HepG2 (cell line): ENCODE measurements around the gene SYNGAP1. TPM values are rescaled to one million over a fixed set of nuclear protein-coding genes. Genes with fewer than 3 reads are reported as not detected.

Experiments used
- ATAD3A ChIP-seq: sonication (generic); formaldehyde crosslinking; IDR thresholded peaks from 2 replicates; pipeline ENCODE4 v1.4.0; 2020; ENCODE audit warnings: missing genetic modification reagents
- IKZF4 ChIP-seq: sonication (generic); formaldehyde crosslinking; IDR thresholded peaks from 2 replicates; pipeline ENCODE4 v1.5.1; 2020; ENCODE audit warnings: borderline replicate concordance, mild to moderate bottlenecking, low read depth, missing genetic modification reagents; ENCODE audit errors: not compliant biosample characterization
- MEF2D ChIP-seq: sonication (generic); formaldehyde crosslinking; IDR thresholded peaks from 2 replicates; pipeline ENCODE4 v1.5.1; 2020; ENCODE audit warnings: mild to moderate bottlenecking, missing genetic modification reagents
- SOX5 ChIP-seq: IDR thresholded peaks from 2 replicates; pipeline ENCODE4 v1.6.1; 2016; ENCODE audit warnings: borderline replicate concordance
- U2AF1 ChIP-seq: fragments of 200-400 bp; formaldehyde crosslinking; optimal IDR thresholded peaks from 2 replicates; pipeline ENCODE3; 2017; ENCODE audit warnings: mild to moderate bottlenecking, low read depth, low read length
- ZFY ChIP-seq: sonication (generic); formaldehyde crosslinking; IDR thresholded peaks from 2 replicates; pipeline ENCODE4 v1.4.0; 2020; ENCODE audit warnings: missing genetic modification reagents
- ZMYM2 ChIP-seq: sonication (generic); formaldehyde crosslinking; IDR thresholded peaks from 2 replicates; pipeline ENCODE4 v1.8.0; 2022; ENCODE audit warnings: mild to moderate bottlenecking, missing genetic modification reagents
- ZNF225 ChIP-seq: sonication (generic); formaldehyde crosslinking; IDR thresholded peaks from 2 replicates; pipeline ENCODE4 v1.4.0; 2020; ENCODE audit warnings: mild to moderate bottlenecking, missing genetic modification reagents
- ZNF274 ChIP-seq: sonication (generic); formaldehyde crosslinking; IDR thresholded peaks from 2 replicates; pipeline ENCODE4 v1.5.1; 2020; ENCODE audit warnings: mild to moderate bottlenecking, missing genetic modification reagents
- ZNF280B ChIP-seq: sonication (generic); formaldehyde crosslinking; IDR thresholded peaks from 2 replicates; pipeline ENCODE4 v1.5.0; 2020; ENCODE audit warnings: missing genetic modification reagents, mild to moderate bottlenecking, borderline replicate concordance
- ZNF607 ChIP-seq: sonication (generic); formaldehyde crosslinking; IDR thresholded peaks from 2 replicates; pipeline ENCODE4 v1.5.1; 2020; ENCODE audit warnings: missing genetic modification reagents, mild to moderate bottlenecking, borderline replicate concordance
- ZNF614 ChIP-seq: IDR thresholded peaks from 2 replicates; pipeline ENCODE4 v1.6.1; 2018; ENCODE audit warnings: missing biosample characterization, missing genetic modification reagents, inconsistent platforms, borderline replicate concordance
- ZNF629 ChIP-seq: sonication (generic); formaldehyde crosslinking; conservative IDR thresholded peaks from 2 replicates; pipeline ENCODE4 v1.5.0; 2020; ENCODE audit warnings: missing genetic modification reagents
- ZNF703 ChIP-seq: sonication (generic); formaldehyde crosslinking; IDR thresholded peaks from 2 replicates; pipeline ENCODE4 v1.5.1; 2020; ENCODE audit warnings: missing genetic modification reagents, mild to moderate bottlenecking, moderate library complexity, borderline replicate concordance
- polyA plus RNA-seq, 8 experiments: library from polyadenylated mRNA; depleted of rRNA in 3 of 8; stranded (reverse) in 7 of 8; unstranded in 1 of 8; fragments of >200 nt; fragmentation: Illumina TruSeq in 4 of 8; extraction: Trizol in 4 of 8; gene quantifications; 2 replicates each; pipeline versions ENCODE4 v1.2.1 to v1.2.3, GENCODE V29; 2011 to 2016; ENCODE audit warnings: low read depth in 4 of 8, missing spikeins in 1 of 8, mixed read lengths in 1 of 8; ENCODE audit not compliant: insufficient read depth in 1 of 8
- total RNA-seq, 5 experiments: library from RNA; depleted of rRNA; stranded (reverse); fragments of >200 nt; fragmentation: Illumina TruSeq; extraction: Trizol; gene quantifications; 2 replicates each; pipeline ENCODE4 v1.2.3, GENCODE V29; 2016; ENCODE audit warnings: low read depth in 1 of 5
- TF ChIP-seq, protein P1 (sequence below): IDR thresholded peaks from 2 replicates; pipeline ENCODE4 v1.6.1; 2016; ENCODE audit warnings: control low read depth
- TF ChIP-seq, protein P2 (sequence below): sonication (generic); formaldehyde crosslinking; IDR thresholded peaks from 2 replicates; pipeline ENCODE4 v1.9.0; 2021; ENCODE audit warnings: mild to moderate bottlenecking, missing genetic modification reagents
- TF ChIP-seq, protein P3 (sequence below): sonication (generic); formaldehyde crosslinking; IDR thresholded peaks from 2 replicates; pipeline ENCODE4 v1.8.1; 2022; ENCODE audit warnings: low read depth, mild to moderate bottlenecking, missing genetic modification reagents

The SYNGAP1 gene
- total and polyA plus RNA-seq, 2 of the 13 experiments (the other 11 are each of a cell fraction or from before 2014, with no cell fraction given) = 0.75 to 1.1 TPM

- TF ChIP-seq, protein P1, sequence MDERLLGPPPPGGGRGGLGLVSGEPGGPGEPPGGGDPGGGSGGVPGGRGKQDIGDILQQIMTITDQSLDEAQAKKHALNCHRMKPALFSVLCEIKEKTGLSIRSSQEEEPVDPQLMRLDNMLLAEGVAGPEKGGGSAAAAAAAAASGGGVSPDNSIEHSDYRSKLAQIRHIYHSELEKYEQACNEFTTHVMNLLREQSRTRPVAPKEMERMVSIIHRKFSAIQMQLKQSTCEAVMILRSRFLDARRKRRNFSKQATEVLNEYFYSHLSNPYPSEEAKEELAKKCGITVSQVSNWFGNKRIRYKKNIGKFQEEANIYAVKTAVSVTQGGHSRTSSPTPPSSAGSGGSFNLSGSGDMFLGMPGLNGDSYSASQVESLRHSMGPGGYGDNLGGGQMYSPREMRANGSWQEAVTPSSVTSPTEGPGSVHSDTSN = no peak
- TF ChIP-seq, protein P2, sequence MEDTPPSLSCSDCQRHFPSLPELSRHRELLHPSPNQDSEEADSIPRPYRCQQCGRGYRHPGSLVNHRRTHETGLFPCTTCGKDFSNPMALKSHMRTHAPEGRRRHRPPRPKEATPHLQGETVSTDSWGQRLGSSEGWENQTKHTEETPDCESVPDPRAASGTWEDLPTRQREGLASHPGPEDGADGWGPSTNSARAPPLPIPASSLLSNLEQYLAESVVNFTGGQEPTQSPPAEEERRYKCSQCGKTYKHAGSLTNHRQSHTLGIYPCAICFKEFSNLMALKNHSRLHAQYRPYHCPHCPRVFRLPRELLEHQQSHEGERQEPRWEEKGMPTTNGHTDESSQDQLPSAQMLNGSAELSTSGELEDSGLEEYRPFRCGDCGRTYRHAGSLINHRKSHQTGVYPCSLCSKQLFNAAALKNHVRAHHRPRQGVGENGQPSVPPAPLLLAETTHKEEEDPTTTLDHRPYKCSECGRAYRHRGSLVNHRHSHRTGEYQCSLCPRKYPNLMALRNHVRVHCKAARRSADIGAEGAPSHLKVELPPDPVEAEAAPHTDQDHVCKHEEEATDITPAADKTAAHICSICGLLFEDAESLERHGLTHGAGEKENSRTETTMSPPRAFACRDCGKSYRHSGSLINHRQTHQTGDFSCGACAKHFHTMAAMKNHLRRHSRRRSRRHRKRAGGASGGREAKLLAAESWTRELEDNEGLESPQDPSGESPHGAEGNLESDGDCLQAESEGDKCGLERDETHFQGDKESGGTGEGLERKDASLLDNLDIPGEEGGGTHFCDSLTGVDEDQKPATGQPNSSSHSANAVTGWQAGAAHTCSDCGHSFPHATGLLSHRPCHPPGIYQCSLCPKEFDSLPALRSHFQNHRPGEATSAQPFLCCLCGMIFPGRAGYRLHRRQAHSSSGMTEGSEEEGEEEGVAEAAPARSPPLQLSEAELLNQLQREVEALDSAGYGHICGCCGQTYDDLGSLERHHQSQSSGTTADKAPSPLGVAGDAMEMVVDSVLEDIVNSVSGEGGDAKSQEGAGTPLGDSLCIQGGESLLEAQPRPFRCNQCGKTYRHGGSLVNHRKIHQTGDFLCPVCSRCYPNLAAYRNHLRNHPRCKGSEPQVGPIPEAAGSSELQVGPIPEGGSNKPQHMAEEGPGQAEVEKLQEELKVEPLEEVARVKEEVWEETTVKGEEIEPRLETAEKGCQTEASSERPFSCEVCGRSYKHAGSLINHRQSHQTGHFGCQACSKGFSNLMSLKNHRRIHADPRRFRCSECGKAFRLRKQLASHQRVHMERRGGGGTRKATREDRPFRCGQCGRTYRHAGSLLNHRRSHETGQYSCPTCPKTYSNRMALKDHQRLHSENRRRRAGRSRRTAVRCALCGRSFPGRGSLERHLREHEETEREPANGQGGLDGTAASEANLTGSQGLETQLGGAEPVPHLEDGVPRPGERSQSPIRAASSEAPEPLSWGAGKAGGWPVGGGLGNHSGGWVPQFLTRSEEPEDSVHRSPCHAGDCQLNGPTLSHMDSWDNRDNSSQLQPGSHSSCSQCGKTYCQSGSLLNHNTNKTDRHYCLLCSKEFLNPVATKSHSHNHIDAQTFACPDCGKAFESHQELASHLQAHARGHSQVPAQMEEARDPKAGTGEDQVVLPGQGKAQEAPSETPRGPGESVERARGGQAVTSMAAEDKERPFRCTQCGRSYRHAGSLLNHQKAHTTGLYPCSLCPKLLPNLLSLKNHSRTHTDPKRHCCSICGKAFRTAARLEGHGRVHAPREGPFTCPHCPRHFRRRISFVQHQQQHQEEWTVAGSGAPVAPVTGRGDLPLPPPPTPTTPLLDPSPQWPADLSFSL (CRISPR knock-in tag) = no peak
- TF ChIP-seq, protein P3, sequence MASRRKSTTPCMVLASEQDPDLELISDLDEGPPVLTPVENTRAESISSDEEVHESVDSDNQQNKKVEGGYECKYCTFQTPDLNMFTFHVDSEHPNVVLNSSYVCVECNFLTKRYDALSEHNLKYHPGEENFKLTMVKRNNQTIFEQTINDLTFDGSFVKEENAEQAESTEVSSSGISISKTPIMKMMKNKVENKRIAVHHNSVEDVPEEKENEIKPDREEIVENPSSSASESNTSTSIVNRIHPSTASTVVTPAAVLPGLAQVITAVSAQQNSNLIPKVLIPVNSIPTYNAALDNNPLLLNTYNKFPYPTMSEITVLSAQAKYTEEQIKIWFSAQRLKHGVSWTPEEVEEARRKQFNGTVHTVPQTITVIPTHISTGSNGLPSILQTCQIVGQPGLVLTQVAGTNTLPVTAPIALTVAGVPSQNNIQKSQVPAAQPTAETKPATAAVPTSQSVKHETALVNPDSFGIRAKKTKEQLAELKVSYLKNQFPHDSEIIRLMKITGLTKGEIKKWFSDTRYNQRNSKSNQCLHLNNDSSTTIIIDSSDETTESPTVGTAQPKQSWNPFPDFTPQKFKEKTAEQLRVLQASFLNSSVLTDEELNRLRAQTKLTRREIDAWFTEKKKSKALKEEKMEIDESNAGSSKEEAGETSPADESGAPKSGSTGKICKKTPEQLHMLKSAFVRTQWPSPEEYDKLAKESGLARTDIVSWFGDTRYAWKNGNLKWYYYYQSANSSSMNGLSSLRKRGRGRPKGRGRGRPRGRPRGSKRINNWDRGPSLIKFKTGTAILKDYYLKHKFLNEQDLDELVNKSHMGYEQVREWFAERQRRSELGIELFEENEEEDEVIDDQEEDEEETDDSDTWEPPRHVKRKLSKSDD (CRISPR knock-in tag) = no peak
- TF ChIP-seq ZFY (CRISPR knock-in tag) (peak; percentile 45; the same call in 1 of the 2 replicates), ZNF225 (CRISPR knock-in tag) (peak; percentile 53; the same call in 1 of the 2 replicates), ZNF703 (CRISPR knock-in tag) (no peak), MEF2D (no peak), SOX5 (CRISPR knock-in tag) (no peak), ZNF607 (CRISPR knock-in tag) (no peak), ZNF280B (CRISPR knock-in tag) (no peak), ZMYM2 (CRISPR knock-in tag) (no peak), ZNF629 (CRISPR knock-in tag) (no peak), IKZF4 (CRISPR knock-in tag) (no peak), ZNF274 (no peak), U2AF1 (no peak), ZNF614 (CRISPR knock-in tag) (no peak), ATAD3A (no peak)
Measured at GRCh38 chr6:33425668-33426577, 6.1 kb downstream of the SYNGAP1 start (continued).
